Measurements from ENCODE around the gene HSPG2. TPM values are rescaled to one million over a fixed set of nuclear protein-coding genes. Genes with fewer than 3 reads are reported as not detected.

The HSPG2 gene
- total and polyA plus RNA-seq, 9 of the 15 experiments (the other 6 are each of a cell fraction or from before 2014, with no cell fraction given) = 0.14 to 160 (median 15.7) TPM

DNA sequence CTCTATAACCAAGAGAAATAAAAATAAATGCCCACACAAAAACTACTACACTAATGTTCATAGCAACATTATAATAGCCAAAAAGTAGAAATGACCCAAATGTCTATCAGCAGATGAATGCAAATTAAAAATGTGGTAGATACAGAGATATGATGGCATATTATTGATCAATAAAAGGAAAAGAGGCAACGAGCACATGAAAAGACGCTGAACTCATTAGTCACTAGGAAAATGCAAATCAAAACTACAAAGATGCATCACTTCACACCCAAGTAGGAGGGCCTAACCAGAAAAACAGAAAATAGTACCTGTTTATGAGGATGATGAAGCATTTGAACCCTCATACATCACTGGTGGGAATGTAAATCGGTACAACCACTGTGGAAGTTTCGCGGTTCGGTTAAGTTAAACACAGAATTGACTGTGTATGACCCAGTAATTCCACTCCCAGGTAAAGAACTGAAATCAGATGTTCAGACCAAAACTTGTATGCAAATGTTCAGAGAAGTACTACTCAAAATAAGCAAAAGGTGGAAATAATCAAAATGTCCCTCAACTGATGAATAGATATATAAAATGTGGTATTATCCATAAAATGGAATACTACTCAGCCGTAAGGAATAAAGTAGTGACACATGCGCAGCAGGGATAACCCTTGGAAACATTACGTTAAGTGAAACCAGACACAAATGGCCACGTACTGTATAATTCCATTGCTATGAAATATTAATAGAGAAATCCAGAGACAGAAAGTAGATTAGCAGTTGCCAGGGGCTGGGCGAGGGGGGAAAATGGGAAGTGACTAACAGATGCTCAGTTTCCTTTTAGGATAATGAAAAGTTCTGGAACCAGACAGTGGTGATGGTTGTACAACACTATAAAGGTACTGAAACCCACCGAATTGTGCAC, 157.2 kb downstream of the HSPG2 start (continued):
- TF ChIP-seq, protein P1, sequence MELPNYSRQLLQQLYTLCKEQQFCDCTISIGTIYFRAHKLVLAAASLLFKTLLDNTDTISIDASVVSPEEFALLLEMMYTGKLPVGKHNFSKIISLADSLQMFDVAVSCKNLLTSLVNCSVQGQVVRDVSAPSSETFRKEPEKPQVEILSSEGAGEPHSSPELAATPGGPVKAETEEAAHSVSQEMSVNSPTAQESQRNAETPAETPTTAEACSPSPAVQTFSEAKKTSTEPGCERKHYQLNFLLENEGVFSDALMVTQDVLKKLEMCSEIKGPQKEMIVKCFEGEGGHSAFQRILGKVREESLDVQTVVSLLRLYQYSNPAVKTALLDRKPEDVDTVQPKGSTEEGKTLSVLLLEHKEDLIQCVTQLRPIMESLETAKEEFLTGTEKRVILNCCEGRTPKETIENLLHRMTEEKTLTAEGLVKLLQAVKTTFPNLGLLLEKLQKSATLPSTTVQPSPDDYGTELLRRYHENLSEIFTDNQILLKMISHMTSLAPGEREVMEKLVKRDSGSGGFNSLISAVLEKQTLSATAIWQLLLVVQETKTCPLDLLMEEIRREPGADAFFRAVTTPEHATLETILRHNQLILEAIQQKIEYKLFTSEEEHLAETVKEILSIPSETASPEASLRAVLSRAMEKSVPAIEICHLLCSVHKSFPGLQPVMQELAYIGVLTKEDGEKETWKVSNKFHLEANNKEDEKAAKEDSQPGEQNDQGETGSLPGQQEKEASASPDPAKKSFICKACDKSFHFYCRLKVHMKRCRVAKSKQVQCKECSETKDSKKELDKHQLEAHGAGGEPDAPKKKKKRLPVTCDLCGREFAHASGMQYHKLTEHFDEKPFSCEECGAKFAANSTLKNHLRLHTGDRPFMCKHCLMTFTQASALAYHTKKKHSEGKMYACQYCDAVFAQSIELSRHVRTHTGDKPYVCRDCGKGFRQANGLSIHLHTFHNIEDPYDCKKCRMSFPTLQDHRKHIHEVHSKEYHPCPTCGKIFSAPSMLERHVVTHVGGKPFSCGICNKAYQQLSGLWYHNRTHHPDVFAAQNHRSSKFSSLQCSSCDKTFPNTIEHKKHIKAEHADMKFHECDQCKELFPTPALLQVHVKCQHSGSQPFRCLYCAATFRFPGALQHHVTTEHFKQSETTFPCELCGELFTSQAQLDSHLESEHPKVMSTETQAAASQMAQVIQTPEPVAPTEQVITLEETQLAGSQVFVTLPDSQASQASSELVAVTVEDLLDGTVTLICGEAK (IDR thresholded peaks at IDR 0.05) = peak; percentile 6; the same call in 1 of the 2 replicates
- TF ChIP-seq, protein P1 (CRISPR knock-in tag; IDR thresholded peaks at IDR 0.05) = no peak
- peak; percentile 9 for TF ChIP-seq CHD1 (IDR thresholded peaks at IDR 0.05; ENCODE audit: low read length)
- peak; percentile 13; the same call in 1 of the 2 replicates for TF ChIP-seq ZSCAN29 (IDR thresholded peaks at IDR 0.05)
- TF ChIP-seq SUPT5H (IDR thresholded peaks at IDR 0.05) = 0 out of 2 replicates have a peak, but pooled peaks have one; percentile 8
- TF ChIP-seq MECOM (CRISPR knock-in tag; IDR thresholded peaks at IDR 0.05) = no peak
- no peak for TF ChIP-seq ZNF316 (IDR thresholded peaks at IDR 0.05)
- TF ChIP-seq CBX5 (IDR thresholded peaks at IDR 0.05; ENCODE audit: borderline replicate concordance, low read depth) = no peak
- TF ChIP-seq ZFX (CRISPR knock-in tag; IDR thresholded peaks at IDR 0.05) = 0 out of 2 replicates have a peak, but pooled peaks have one; percentile 4
- TF ChIP-seq HDAC3 (IDR thresholded peaks at IDR 0.05; ENCODE audit: borderline replicate concordance, partially characterized antibody) = peak; percentile 22
- peak; percentile 87 to 89 for TF ChIP-seq NRF1 (conservative IDR thresholded peaks at IDR 0.05 in 1 of 2, IDR thresholded peaks at IDR 0.05 in 1 of 2)
- TF ChIP-seq CHD4 (IDR thresholded peaks at IDR 0.05; ENCODE audit: insufficient read depth, insufficient replicate concordance, low read depth, low read length, poor library complexity, severe bottlenecking) = peak; percentile 49
- peak; percentile 54; the same call in 1 of the 2 replicates for TF ChIP-seq ZNF134 (CRISPR knock-in tag; conservative IDR thresholded peaks at IDR 0.05)
- TF ChIP-seq PHF21A (IDR thresholded peaks at IDR 0.05; ENCODE audit: borderline replicate concordance, low read depth) = no peak
- TF ChIP-seq, protein P2, sequence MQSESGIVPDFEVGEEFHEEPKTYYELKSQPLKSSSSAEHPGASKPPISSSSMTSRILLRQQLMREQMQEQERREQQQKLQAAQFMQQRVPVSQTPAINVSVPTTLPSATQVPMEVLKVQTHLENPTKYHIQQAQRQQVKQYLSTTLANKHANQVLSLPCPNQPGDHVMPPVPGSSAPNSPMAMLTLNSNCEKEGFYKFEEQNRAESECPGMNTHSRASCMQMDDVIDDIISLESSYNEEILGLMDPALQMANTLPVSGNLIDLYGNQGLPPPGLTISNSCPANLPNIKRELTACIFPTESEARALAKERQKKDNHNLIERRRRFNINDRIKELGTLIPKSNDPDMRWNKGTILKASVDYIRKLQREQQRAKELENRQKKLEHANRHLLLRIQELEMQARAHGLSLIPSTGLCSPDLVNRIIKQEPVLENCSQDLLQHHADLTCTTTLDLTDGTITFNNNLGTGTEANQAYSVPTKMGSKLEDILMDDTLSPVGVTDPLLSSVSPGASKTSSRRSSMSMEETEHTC (IDR thresholded peaks at IDR 0.05) = no peak
